ENCODE data around the gene MDGA2. TPM values are rescaled to one million over a fixed set of nuclear protein-coding genes. Genes with fewer than 3 reads are reported as not detected.

Gene MDGA2
- total and polyA plus RNA-seq, 9 of the 15 experiments (the other 6 are each of a cell fraction or from before 2014, with no cell fraction given), result 0.01 to 0.18 (median 0.03) TPM; not detected in 5

- TF ChIP-seq ZBTB40 (IDR thresholded peaks at IDR 0.05) (no peak), ZBTB40 (CRISPR knock-in tag; IDR thresholded peaks at IDR 0.05) (no peak), PHF21A (IDR thresholded peaks at IDR 0.05; ENCODE audit: borderline replicate concordance, low read depth) (no peak), ERF (CRISPR knock-in tag; IDR thresholded peaks at IDR 0.05) (no peak), FIP1L1 (IDR thresholded peaks at IDR 0.05; ENCODE audit: low read depth, low read length, poor library complexity, severe bottlenecking) (no peak), BCOR (IDR thresholded peaks at IDR 0.05) (no peak), FOSL1 (tag; conservative IDR thresholded peaks at IDR 0.05) (no peak), ATF2 (CRISPR knock-in tag; IDR thresholded peaks at IDR 0.05) (no peak), SRF (CRISPR knock-in tag; IDR thresholded peaks at IDR 0.05) (no peak), HMG20B (CRISPR knock-in tag; IDR thresholded peaks at IDR 0.05) (no peak), OTX1 (CRISPR knock-in tag; IDR thresholded peaks at IDR 0.05) (no peak), ZNF76 (CRISPR knock-in tag; IDR thresholded peaks at IDR 0.05; ENCODE audit: borderline replicate concordance) (no peak), ZBTB12 (CRISPR knock-in tag; IDR thresholded peaks at IDR 0.05) (no peak), GATA2 (CRISPR knock-in tag; IDR thresholded peaks at IDR 0.05) (no peak)
These were observed 175.0 kb downstream of the MDGA2 start (continued) for GRCh38 chr14:47500369-47500768.

Measured in K562 (cell line).